Activated naive CD4-positive, alpha-beta T cell treated with Interleukin-2 at 50 U/mL for 16 hours (primary cell): ENCODE results near the gene VNN1.

ENCODE experiments used
- DNase-seq: peaks from one replicate; pipeline ENCODE4 v3.0.0-alpha.2; 2020

Gene VNN1

GRCh38 chr6:132713352-132714134 lies at the start of gene VNN1:
VNN1 (minus strand) TSS chr6:132714055; CDS start chr6:132714035, 20 bp downstream.
- DNase-seq = no peak

- DNase-seq = peak; percentile 20
Measured at GRCh38 chr6:132763269-132763668, 49.4 kb upstream of the VNN1 start.

DNA sequence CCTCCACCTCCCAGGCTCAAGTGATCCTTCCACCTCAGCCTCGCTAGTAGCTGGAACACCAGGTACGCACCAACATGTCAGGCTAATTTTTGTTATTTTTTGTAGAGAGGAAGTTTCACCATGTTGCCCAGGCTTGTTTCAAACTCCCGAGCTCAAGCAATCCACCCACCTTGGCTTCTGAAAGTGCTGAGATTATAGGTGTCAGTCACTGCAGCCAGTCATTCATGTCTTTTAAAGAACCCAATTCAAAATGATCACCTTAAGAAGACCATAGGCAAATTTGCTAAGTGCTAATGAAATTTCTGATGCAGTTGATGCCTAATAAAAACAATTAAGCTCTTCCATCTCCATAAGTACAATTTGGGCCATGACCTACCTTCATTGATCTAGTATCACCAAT lies 46.4 kb upstream of the VNN1 start:
- no peak for DNase-seq

- no peak for DNase-seq
Measured at GRCh38 chr6:132758689-132759088, 44.8 kb upstream of the VNN1 start.

GRCh38 chr6:132752255-132752654 lies 38.4 kb upstream of the VNN1 start:
- no peak for DNase-seq

GRCh38 chr6:132751828-132752227 lies 38.0 kb upstream of the VNN1 start:
- no peak for DNase-seq

DNA sequence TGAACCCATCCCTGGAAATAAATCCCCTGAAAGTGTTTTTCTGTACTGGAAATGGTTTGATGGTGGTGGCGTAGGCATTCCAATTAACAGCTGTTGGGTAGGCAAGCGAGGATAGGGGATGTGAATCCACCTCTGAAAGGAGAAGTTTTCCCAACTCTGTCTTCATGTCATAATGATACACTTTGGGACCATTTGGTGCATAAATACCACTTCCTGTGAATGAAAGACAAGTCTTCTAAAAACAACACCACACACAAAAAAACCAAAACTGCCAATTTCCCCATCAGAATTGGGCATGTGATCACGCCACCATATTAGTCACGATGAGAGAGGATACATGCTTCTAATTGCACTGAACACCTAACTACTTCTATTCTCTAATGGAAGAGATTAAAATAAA lies 37.5 kb upstream of the VNN1 start:
- DNase-seq = no peak

DNA sequence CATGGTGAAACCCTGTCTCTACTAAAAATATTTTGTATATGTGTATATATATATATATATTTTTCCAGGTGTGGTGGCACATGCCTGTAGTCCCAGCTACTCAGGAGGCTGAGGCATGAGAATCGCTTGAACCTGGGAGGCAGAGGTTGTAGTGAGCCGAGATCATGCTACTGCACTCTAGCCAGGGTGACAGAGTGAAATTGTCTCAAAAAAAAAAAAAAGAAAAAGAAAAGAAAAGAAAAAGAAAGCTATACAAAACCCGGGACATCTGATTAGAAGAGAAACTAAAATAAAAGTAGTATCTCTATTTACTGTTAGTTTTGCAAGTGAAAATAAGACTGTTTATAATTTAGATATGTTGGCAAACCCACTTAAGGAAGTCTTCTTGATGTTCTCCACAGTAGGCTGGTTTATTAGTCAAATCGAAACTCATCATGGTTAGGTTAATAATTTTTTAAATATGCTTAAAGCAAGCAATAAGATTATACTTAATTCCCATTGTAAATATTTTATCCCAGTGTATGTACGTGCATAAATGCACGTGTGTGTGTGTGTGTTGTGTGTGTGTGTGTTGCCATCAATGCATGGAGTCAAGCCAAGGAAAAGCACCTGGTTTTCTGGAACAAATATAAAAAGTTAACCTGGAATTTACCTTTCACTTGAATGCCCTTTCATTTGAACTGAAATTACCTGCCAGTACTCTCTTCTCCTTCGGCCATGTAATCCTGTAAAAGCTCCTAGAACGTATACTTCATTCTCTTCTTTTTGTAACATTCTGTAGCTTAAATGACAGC lies 36.8 kb upstream of the VNN1 start:
- DNase-seq = no peak

- DNase-seq = no peak
Measured at GRCh38 chr6:132749111-132749510, 35.3 kb upstream of the VNN1 start.

GRCh38 chr6:132748446-132748845 lies 34.6 kb upstream of the VNN1 start:
- DNase-seq = no peak

- DNase-seq = no peak
Measured at GRCh38 chr6:132746048-132746447, 32.2 kb upstream of the VNN1 start.

GRCh38 chr6:132742495-132742894 lies 28.6 kb upstream of the VNN1 start:
- no peak for DNase-seq

GRCh38 chr6:132741281-132741680 lies 27.4 kb upstream of the VNN1 start:
- no peak for DNase-seq

DNA sequence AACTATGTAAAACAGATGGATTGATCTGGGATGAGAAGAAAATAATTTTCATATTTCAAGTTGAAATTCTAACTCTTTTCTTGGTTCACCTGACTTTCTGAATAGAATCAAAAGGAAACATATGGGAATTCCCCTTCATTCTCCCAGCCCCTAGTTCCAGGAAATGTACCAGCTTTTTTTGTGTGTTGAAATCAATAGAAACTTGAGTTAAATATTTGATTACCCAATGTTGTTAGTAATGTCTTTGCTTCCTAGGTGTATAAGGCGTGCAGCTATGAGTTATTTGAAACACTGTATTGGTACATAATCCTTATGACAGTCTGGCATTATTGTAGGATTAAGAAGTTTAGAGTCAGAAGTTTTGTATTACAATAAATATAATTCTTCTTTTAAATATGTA lies 22.4 kb upstream of the VNN1 start:
- DNase-seq = no peak

GRCh38 chr6:132734694-132735236 lies 20.9 kb upstream of the VNN1 start:
- no peak for DNase-seq

GRCh38 chr6:132733814-132734213 lies 20.0 kb upstream of the VNN1 start:
- no peak for DNase-seq

DNA sequence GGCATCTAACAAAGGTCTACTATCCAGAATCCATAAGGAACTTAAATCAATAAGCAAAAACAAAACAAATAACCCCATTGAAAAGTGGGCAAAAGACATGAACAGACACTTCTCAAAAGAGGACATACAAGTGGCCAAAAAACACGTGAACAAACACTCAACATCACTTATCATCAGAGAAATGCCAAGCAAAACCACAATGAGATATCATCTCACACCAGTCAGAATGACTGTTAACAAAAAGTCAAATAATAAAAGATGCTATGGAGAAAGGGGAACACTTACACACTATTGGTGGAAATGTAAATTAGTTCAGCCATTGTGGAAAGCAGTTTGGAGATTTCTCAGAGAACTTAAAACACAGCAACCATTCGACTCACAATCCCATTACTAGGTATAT lies 19.4 kb upstream of the VNN1 start:
- no peak for DNase-seq

DNA sequence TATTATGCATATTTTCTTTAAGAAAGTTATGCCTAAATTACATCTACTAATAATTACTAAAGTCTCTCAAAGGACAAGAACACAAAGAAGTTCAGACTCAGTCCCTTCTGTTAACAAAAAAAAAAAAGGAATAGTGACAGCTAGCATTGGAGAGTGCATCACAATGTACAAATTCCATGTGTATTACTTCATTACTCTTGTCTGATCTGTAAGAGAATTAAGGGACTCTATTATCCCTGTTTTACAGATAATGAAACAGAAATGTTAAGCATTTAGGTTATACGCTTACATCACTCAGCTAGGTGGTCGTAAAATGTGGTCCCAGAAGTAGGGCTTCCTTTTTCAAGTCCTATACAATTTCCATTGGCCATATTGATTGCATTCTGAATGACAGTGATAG lies 17.2 kb upstream of the VNN1 start:
- DNase-seq = no peak

GRCh38 chr6:132730560-132730959 lies 16.7 kb upstream of the VNN1 start:
- DNase-seq = no peak

DNA sequence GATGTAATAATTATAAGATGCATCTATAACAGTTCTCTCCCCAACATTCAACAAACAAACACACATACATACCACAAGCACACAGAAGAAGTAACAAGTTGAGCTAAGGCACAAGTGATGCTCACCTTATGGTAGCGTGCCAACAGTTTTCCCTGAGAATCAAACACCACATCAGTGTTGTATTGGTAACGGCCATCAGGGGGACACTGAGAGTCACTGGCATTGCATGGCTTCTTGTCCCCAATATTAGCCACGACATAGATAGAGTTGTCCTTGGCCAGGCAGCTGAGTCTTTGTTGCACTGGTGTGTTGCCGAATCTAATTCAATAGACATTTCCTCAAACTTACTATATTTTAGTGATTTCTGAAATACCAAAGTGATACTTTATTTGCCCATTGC lies 14.8 kb upstream of the VNN1 start:
- no peak for DNase-seq

- no peak for DNase-seq
Measured at GRCh38 chr6:132726608-132726975, 12.7 kb upstream of the VNN1 start.

- DNase-seq = no peak
Measured at GRCh38 chr6:132725947-132726607, 12.2 kb upstream of the VNN1 start.

GRCh38 chr6:132725471-132725870 lies 11.6 kb upstream of the VNN1 start:
- DNase-seq = no peak
